Glutamatergic neuron (in vitro differentiated cells): Measurements from ENCODE around the gene PTGDR2. TPM values are rescaled to one million over a fixed set of nuclear protein-coding genes. Genes with fewer than 3 reads are reported as not detected.
A peak's percentile ranks its signal among the peaks of the same experiment; 100 is the strongest.

Experiments used
- DNase-seq: peaks from one replicate; pipeline ENCODE4 v3.0.0; 2022
- H3K27ac Mint-ChIP-seq: one replicate; pipeline ENCODE4 v1.8.0; 2020; ENCODE audit warnings: mild to moderate bottlenecking, mixed read lengths, inconsistent platforms; ENCODE audit not compliant: unreplicated experiment
- H3K27me3 Mint-ChIP-seq: one replicate; pipeline ENCODE4 v1.8.0; 2020; ENCODE audit warnings: mild to moderate bottlenecking, moderate library complexity, mixed read lengths, inconsistent platforms; ENCODE audit not compliant: unreplicated experiment
- H3K36me3 Mint-ChIP-seq: one replicate; pipeline ENCODE4 v1.8.0; 2020; ENCODE audit warnings: mild to moderate bottlenecking, mixed read lengths, inconsistent platforms; ENCODE audit not compliant: unreplicated experiment
- H3K4me1 Mint-ChIP-seq: one replicate; pipeline ENCODE4 v1.8.0; 2020; ENCODE audit warnings: mild to moderate bottlenecking, low read depth, mixed read lengths, inconsistent platforms; ENCODE audit not compliant: unreplicated experiment
- H3K4me3 Mint-ChIP-seq: one replicate; pipeline ENCODE4 v1.8.0; 2020; ENCODE audit warnings: mild to moderate bottlenecking, mixed read lengths, inconsistent platforms; ENCODE audit not compliant: unreplicated experiment
- H3K9me3 Mint-ChIP-seq: one replicate; pipeline ENCODE4 v1.8.0; 2020; ENCODE audit warnings: mild to moderate bottlenecking, moderate library complexity, mixed read lengths, inconsistent platforms; ENCODE audit not compliant: unreplicated experiment
- CTCF ChIP-seq: fragments of 200-600 bp; sonication (generic); IDR thresholded peaks from one replicate; pipeline ENCODE4 v1.5.0; 2021; ENCODE audit not compliant: partially characterized antibody, unreplicated experiment
- total RNA-seq: library from RNA; stranded (reverse); fragmentation: NEBNext Ultra II Directional; extraction: Animal tissue kit (Norgen Biotek cat#: 25700); gene quantifications from one replicate; pipeline ENCODE4 v1.2.1, GENCODE V29; 2021; ENCODE audit not compliant: unreplicated experiment

The PTGDR2 gene
- total RNA-seq, 1 donor from 2014 or later, result 0.32 TPM

GRCh38 chr11:60890696-60891095 is 34.9 kb upstream of the PTGDR2 start:
- Mint-ChIP-seq H3K4me1 (peaks cover 14% of the 10 kb centered on the region), H3K36me3 (no peaks in the 10 kb centered on the region), H3K4me3 (no peak overlapping the region), H3K27ac (no peak overlapping the region), H3K27me3 (no peaks in the 10 kb centered on the region), H3K9me3 (peaks cover 3% of the 10 kb centered on the region)
- no peak for DNase-seq
- no peak for TF ChIP-seq CTCF

- Mint-ChIP-seq H3K4me3 (no peak overlapping the region), H3K9me3 (peaks cover 3% of the 10 kb centered on the region), H3K27me3 (no peaks in the 10 kb centered on the region), H3K27ac (no peak overlapping the region), H3K36me3 (no peaks in the 10 kb centered on the region), H3K4me1 (peaks cover 14% of the 10 kb centered on the region)
- TF ChIP-seq CTCF, result no peak
- DNase-seq, result no peak
These were observed 34.1 kb upstream of the PTGDR2 start for GRCh38 chr11:60889869-60890311.

- H3K4me1 Mint-ChIP-seq, result peaks cover 14% of the 10 kb centered on the region
- DNase-seq, result peak; percentile 69
- H3K27me3 Mint-ChIP-seq, result no peaks in the 10 kb centered on the region
- H3K4me3 Mint-ChIP-seq, result no peak overlapping the region
- TF ChIP-seq CTCF, result peak; percentile 32
- H3K36me3 Mint-ChIP-seq, result no peaks in the 10 kb centered on the region
- H3K9me3 Mint-ChIP-seq, result peaks cover 3% of the 10 kb centered on the region
- H3K27ac Mint-ChIP-seq, result no peak overlapping the region
These were observed 31.8 kb upstream of the PTGDR2 start for GRCh38 chr11:60887556-60887955.

DNA sequence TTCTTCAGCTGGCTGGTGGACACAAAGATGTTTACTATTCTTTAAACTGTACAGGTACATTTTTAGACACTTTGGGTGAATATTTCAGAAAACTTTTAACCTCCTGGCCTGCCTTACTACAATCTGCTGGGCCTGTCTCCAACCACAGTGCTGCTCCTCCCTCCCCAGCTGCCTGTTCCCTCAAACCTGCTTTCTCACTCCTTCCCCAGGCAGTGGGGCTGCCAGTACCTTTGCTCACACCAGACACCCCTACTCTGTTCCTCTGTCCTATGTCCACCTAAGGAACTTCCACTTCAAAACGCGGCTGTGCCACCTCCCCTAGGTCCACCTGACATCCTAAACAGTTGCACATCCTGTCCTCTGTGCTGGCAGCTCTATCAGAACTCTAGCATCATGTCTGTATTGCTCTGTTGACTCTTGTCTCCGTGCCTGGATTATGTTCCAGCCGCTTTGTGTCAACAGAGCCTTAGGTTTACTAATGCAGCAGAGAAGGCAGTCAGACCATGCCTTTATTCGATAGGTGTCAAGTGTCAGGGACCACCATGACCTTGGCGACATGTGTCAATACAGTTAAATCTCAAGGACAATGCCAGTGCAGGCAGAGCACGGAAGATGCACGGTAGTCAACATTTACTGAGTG is 25.0 kb upstream of the PTGDR2 start:
- no peaks in the 10 kb centered on the region for H3K4me1 Mint-ChIP-seq
- no peaks in the 10 kb centered on the region for H3K9me3 Mint-ChIP-seq
- no peaks in the 10 kb centered on the region for H3K36me3 Mint-ChIP-seq
- DNase-seq, result no peak
- H3K27ac Mint-ChIP-seq, result peak overlapping the region; percentile 53
- H3K27me3 Mint-ChIP-seq, result peaks cover 2% of the 10 kb centered on the region
- no peak for TF ChIP-seq CTCF
- H3K4me3 Mint-ChIP-seq, result no peak overlapping the region

GRCh38 chr11:60879971-60880588 is 24.3 kb upstream of the PTGDR2 start:
- H3K27ac Mint-ChIP-seq, result no peak overlapping the region
- no peak for DNase-seq
- H3K36me3 Mint-ChIP-seq, result no peaks in the 10 kb centered on the region
- H3K9me3 Mint-ChIP-seq, result no peaks in the 10 kb centered on the region
- H3K4me3 Mint-ChIP-seq, result no peak overlapping the region
- TF ChIP-seq CTCF, result no peak
- H3K4me1 Mint-ChIP-seq, result no peaks in the 10 kb centered on the region
- peaks cover 2% of the 10 kb centered on the region for H3K27me3 Mint-ChIP-seq
